Activated T-cell treated with anti-CD3 and anti-CD28 coated beads for 4 hours (primary cell): ENCODE data around the gene TCEANC2.

Experiments used
- DNase-seq: peaks from one replicate; pipeline ENCODE4 v3.0.0-alpha.2; 2020

TCEANC2 gene

GRCh38 chr1:54137534-54138061 is 84.2 kb downstream of the TCEANC2 start:
- DNase-seq: no peak

GRCh38 chr1:54138994-54139393 is 85.6 kb downstream of the TCEANC2 start:
- no peak for DNase-seq

GRCh38 chr1:54139711-54140110 is 86.3 kb downstream of the TCEANC2 start:
- no peak for DNase-seq

GRCh38 chr1:54142146-54142900 is 88.9 kb downstream of the TCEANC2 start:
- DNase-seq: no peak

- no peak for DNase-seq
Observed at GRCh38 chr1:54144366-54144765, 91.0 kb downstream of the TCEANC2 start.

GRCh38 chr1:54149734-54150133 is 96.3 kb downstream of the TCEANC2 start:
- no peak for DNase-seq

- DNase-seq: no peak
Observed at GRCh38 chr1:54151013-54151412, 97.6 kb downstream of the TCEANC2 start.

GRCh38 chr1:54152696-54153095 is 99.3 kb downstream of the TCEANC2 start, which contains the start of gene CDCP2:
Gene CDCP2 (minus strand): TSS chr1:54153000. CDS start chr1:54152922, 78 bp downstream.
- DNase-seq: no peak

- DNase-seq: no peak
Observed at GRCh38 chr1:54153535-54154439, 100.4 kb downstream of the TCEANC2 start.
